Endothelial cell of umbilical vein (primary cell): Measurements from ENCODE around the gene EFHB.

Experiments
- CTCF ChIP-seq, 2 donors: IDR thresholded peaks; 1 replicate in 1 of 2; 2 replicates in 1 of 2; pipeline ENCODE4 v1.5.1; 2011; ENCODE audit warnings: low read length in 2 of 2, mild to moderate bottlenecking in 2 of 2, moderate library complexity in 2 of 2, control low read depth in 1 of 2, inconsistent platforms in 1 of 2, low read depth in 1 of 2; ENCODE audit not compliant: insufficient read depth in 1 of 2; ENCODE audit errors: extremely low read depth in 1 of 2
- EZH2 ChIP-seq: IDR thresholded peaks from 2 replicates; pipeline ENCODE4 v1.6.1; 2012; ENCODE audit warnings: borderline replicate concordance, low read depth, mild to moderate bottlenecking, moderate library complexity, low read length, inconsistent platforms; ENCODE audit not compliant: severe bottlenecking
- POLR2A ChIP-seq: IDR thresholded peaks from 2 replicates; pipeline ENCODE4 v1.6.1; 2012; ENCODE audit warnings: low read depth, mild to moderate bottlenecking, control low read depth, low read length

GRCh38 chr3:19907523-19907922 lies 26.5 kb downstream of the EFHB start:
- TF ChIP-seq CTCF (IDR thresholded peaks at IDR 0.05; ENCODE audit: extremely low read depth in 1 of 2, insufficient read depth in 1 of 2, low read depth in 1 of 2, low read length in 2 of 2) = no peak
- no peak for TF ChIP-seq POLR2A
- no peak for TF ChIP-seq EZH2
